EL (cell line): ENCODE data around the gene SHB.

Experiments used
- DNase-seq: peaks from one replicate; pipeline ENCODE4 v3.0.0-alpha.2; 2016

The SHB gene

GRCh38 chr9:37946971-37947370, 122.1 kb downstream of the SHB start:
- DNase-seq, result no peak

GRCh38 chr9:37946041-37946440, 123.0 kb downstream of the SHB start:
- no peak for DNase-seq

GRCh38 chr9:37944671-37945481, 124.2 kb downstream of the SHB start:
- DNase-seq, result peak; percentile 97

- peak; percentile 61 for DNase-seq
These were observed 124.8 kb downstream of the SHB start for GRCh38 chr9:37944266-37944650.

GRCh38 chr9:37943345-37944265, 125.4 kb downstream of the SHB start:
- DNase-seq, result peak; percentile 97

GRCh38 chr9:37942621-37943344, 126.2 kb downstream of the SHB start:
- peak; percentile 27 for DNase-seq

DNA sequence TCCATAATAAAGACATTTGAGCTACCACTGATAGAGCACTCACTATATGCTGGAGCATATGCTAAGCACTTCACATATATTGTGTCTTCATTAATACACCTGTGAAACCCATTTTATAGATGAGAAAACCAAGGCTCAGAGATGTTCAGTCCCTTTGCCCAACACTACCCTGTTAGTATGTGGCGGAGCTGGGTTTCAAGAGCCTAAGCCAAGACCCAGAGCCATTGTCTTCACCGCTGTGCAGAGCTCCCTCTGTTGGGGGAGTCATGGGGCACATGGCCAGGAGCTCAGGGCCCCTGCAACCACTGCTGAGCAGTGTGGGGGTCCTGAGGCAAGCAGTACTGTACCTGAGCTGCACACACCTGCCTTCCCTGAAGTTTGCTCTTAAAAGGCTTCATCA, 127.8 kb downstream of the SHB start:
- DNase-seq, result no peak

DNA sequence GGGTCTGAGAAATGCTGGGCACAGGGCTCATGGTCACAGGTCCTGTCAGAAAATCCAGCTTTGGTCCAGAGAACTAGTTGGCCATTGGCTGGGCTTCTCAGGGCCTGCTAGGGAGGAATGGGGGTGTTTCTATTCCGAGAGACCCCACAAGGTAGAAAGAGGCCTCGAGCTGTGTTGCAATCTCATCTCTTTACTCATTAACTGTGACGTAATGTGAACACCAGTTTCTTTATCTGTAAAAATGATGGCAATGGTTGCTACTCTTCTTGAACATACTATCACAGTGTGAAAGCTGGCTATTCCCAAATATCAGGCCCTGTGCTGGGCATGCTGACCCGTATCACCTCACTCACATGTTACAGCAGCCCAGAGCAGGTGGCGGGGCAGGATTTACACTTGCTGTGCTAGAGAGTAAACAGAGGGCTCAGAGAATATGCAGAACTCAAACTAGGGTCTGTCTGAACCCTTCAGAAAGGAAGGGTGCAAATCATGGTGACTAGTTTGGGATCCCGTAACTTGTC, 129.4 kb downstream of the SHB start:
- no peak for DNase-seq

GRCh38 chr9:37938121-37938891, 130.7 kb downstream of the SHB start:
- DNase-seq, result peak; percentile 96

DNA sequence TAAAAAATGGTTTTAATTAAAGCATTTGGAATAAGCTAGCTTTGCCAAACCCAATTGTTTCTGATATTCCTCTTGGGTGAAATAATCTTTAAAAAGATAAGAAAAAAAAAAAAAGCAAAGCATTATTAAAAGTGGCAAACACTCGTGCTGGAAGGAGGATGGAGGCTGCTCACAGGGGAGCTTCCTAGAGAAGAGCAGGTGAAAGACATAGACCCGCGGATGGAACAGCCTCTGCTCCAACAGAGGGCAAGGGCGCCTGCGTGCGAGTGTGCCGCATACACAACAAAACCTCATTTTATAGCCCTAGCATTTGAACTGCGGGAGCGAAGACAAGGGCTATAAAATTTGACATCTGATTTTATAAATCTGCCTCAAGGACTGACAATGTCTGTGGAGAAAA, 131.7 kb downstream of the SHB start:
- no peak for DNase-seq

DNA sequence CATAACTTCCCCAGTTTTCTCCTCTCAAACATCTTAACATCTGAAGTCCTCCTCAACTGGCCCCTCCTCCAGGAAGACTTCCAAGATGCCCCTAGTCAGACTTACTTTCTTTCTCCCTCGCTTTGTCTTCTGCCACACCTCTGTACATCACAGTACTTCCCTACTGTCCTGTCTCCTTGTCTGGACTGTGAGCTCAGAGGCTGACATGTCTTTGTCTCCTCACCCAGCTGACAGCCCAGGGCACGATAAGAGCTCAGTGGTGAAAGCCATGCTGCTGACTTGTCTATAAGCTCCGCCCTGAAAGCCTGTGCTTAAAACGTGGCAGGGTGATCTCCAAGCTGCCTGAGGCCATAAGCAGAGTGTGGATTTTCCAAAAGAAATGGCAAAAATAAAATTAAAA, 132.1 kb downstream of the SHB start:
- DNase-seq, result peak; percentile 84

DNA sequence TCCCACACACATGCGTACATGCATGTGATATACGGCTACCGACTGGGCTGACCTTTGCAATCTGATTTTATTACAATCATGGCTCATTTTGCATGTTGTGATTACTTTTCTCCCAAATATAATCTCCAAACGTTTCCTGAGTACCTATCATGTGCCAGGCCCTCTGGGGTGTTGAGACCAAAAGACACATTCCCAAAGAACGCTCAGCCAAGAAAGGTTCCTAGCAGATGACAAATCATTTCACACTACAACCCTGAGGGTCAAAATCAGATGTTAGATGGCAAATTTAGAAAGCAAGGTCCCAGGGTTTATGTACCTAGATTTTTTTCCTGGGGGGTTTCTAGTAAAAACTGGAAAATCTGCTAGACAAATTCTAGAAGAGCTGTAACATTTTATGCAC, 132.7 kb downstream of the SHB start:
- DNase-seq, result peak; percentile 41

- no peak for DNase-seq
These were observed 133.9 kb downstream of the SHB start for GRCh38 chr9:37935096-37935495.

DNA sequence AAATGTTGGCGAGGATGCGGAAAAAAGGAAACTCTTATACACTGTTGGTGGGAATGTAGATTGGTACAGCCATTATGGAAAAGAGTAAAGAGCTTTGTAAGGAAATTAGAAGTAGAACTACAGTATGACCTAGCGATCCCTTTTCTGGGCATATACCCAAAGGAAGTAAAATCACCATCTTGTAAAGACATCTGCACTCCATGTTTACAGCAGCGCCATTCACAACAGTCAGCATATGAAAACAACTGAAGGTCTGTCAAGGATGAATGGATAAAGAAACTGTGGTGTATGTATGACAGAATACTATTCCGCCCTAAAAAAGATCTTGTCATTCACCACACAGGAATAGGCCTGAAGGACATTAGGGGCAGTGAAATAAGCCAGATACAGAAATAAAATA, 137.4 kb downstream of the SHB start:
- DNase-seq, result no peak

DNA sequence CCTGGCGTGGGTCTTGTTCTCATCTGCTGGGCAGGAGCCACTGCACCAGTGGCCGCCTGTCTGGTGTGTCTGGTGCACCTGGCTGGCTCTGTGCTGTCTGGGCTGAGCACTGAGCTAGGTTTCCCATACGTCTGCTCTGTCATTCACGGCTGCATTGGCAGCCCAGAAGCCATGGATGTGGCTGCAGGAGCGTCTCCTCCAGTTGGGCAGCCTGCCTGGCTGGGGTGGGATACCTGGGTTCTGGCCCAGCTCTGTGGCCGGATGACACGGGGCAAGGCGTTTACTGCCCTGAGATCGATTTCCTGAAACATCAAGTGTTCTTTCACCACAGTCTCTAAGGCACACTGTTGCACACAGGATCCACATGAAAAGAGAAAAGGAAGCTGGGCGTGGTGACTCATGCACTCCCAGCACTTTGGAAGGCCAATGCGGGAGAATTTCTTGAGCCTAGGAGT, 139.6 kb downstream of the SHB start:
- no peak for DNase-seq

DNA sequence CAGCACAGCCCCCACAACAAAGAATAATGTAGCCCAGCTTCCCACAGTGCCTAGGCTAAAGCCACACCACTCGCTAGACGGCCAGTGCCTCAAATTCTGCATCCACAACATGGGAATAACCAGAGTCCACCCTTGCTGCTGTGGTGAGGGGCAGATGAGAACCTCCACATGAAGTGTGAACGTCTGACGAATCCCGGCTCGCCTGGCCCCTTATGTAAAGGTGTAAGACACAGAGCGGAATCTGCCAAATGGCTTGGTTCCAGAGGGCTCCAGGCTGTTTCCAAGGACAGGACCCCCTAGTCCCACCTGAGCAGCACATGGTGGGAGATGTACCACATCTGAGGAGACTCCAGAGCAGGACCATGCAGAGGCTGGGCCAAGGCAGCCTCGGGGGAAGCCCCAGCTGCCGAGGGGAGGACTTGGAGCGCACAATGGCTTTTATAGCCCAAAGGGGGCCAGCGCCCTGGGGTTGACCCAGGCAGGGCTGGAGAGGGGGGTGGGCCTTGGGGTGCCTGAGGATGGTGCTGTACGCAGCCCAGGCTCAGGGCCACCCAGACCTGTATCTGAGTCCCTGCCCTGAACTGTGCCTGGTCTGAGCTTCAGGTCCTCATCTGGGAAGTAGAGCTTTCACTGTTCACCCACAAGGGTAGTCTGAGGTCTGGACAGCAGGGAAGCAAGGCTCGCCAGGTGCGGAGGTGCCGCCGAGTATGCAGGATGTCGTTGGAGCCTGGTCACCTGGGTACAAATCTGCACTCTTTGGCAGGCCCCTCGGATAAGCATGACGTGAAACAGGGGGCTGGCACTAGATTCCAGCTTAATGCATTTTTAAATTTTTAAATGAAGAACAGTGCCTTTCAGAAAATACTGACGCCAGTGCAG, 140.2 kb downstream of the SHB start:
- DNase-seq, result no peak

- no peak for DNase-seq
These were observed 141.2 kb downstream of the SHB start for GRCh38 chr9:37927601-37928551.

DNA sequence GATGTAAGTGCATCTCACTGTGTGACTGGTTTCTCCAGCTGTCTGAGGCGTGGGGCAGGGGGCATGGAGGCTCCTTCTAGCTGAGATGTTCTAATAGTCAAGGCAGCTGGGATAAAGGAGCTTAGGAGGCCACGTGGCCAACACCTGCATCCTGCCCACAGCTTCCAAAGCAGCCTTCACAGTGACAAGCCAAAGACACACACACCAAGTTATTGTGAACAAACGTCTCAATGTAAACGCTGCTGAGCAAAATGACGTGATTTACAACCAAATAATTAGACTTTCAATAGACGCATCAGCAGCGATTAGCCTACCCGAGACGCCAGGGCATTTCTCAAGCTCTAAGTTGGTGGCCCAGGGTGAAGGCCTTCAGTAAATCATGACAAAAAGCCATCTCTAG, 141.9 kb downstream of the SHB start:
- DNase-seq, result no peak

- DNase-seq, result no peak
These were observed 142.3 kb downstream of the SHB start for GRCh38 chr9:37926737-37927118.
